ENCODE measurements around the gene P2RY6.

GRCh38 chr11:73288192-73288872, 16.2 kb downstream of the P2RY6 start:
- no peak for TF ChIP-seq CTCF (IDR thresholded peaks at IDR 0.05)
- TF ChIP-seq POLR2A (IDR thresholded peaks at IDR 0.05) = no peak
